HG02981 (cell line): ENCODE results near the gene CANT1.

Experiments used
- ATAC-seq: cut with Tn5 transposase; IDR thresholded peaks from one replicate; pipeline ENCODE4 v1.9.1; 2021; ENCODE audit warnings: mild to moderate bottlenecking, moderate library complexity; ENCODE audit not compliant: unreplicated experiment

Gene CANT1

DNA sequence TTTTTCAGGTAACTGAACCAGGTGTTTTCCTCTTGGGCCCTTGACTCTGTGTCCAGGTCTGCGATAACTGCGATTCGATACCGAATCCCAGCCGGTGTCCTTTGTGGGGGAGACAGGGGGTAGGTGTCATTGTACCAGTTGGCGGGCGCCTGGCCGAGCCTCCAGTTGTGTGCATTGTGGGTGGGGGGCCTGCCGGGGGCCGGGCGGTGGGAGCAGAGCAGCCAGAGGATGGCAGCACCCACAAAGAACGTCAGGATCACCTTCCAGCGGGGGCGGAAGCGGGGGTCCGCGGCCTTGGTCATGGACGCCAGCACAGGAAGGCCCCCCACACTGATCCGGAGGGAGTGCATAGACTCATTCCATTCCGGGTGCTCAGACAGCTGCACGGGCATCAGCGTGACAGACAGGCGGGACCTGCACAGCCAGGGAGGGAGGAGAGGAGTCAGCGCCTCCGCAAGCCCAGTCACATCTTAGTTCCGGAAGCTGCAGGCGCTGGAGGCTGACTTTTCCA lies 12.3 kb downstream of the CANT1 start:
- ATAC-seq, result no peak

DNA sequence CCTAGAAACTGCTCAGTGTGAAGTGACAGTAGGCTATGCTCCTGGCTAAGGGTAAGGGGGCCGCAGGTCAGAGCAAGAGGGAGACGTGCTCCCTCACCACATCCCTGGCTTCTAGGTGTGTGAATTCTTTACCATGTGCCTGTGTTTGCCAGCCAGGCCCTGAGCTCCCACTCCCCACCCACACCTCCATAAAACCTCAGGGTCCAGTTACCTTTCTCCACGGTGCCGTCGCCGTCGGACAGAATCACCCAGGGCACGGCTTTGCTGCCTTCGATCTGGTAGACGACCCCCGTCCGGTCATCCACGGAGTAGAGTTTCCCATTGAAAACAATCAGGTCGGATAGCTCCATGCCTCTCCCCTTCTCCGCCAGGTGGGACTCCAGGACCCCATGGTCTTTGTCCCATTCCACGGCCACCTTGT lies 12.8 kb downstream of the CANT1 start:
- ATAC-seq, result no peak

DNA sequence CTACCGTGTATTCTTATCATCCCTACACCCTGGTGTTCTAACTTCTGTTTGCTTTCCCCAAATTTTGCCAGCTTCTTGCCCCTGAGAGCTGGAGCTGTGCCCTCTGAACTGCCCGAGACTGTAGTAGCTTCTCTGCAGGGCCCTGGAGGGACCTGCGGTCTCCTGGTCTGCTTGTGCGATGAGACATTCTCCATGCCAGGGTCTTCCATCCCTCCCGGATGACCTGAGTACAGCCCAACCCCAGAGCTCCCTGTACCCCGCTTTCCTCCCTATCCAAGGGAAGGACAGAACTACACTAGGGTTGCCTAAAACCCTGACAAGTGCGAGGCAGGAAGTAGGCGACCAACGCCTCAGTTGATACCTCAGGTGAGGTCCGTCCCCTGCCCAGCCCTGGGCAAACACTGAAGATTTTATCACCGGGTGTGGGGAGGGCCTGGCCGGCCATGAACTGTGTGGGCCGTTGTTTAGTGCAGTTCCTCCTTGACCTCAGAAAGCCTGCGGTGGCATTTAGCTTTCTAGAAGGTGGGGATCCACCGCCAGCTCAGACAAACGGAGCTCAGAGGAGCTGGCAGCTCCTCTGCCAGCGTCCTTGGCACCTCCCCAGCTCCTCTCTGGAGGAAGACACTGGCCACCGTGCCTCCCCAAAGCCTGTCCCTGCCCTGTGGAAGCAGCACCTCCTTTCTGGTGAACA lies 13.7 kb downstream of the CANT1 start:
- no peak for ATAC-seq

DNA sequence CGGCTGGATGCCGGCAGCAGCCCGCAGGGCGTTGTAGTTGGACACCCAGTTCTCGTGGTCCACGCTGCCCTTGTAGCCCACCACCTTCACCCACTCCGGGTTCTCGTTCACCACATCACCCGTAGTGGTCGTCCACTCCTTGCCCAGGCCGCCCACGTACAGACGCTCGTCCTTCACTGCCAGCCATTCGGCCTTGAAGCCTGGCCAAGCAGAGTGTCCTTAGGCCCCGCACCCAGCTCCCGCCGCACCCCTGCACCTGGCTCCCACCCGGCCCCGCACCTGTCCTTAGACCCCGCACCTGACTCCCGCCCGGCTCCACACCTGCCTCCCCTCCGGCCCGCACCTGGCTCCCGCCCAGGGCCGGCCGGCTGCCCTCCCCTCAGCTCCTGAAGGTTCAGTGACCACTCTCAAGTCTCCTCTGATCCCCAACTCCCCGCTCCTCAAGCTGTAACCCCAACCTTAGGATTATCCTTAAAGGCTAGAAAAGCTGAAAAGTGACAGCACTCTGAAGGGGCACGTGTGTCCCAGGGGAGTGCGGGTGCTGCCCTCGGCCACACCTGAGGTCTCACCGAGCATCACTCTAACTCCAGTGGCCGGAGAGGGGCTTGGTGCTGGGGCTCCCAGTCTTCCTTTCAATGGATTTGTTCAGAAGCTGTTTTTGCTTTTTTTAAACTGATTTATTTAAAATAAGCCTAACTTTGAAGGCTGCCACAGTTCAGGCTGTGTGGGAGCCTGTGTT lies 14.4 kb downstream of the CANT1 start:
- ATAC-seq, result no peak

DNA sequence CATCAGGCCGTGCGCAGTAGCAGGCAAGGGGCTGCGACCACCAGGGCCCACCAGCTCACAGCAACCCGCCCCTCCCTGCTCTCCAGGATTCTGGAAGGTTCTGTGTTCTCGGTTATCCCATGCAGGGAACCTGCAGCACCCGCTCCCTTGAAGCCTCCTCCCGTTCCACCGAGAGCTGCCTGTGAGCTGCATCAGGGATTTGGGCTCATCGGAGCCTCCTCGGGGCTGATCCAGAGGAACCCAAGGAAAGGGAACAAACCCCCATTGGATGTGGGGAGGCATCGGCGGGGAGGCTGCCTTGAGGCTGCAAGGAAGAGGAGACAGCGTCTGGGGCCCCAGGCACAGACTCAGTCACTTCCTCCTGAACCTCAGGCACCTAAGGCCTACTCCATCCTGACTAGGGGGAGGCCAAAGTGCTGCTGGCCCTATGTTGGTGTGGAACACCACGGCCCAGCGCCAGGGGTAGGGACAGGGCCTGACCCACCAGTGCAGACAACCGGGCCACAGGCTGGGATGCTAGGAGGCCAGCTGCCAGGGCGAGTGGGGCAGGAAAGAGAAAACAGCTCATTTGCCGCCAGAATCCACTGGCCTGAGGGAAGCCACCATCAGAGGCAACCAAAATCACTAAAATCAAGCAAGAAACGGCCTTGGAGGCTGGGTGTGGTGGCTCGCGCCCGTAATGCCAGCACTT lies 15.4 kb downstream of the CANT1 start:
- no peak for ATAC-seq

DNA sequence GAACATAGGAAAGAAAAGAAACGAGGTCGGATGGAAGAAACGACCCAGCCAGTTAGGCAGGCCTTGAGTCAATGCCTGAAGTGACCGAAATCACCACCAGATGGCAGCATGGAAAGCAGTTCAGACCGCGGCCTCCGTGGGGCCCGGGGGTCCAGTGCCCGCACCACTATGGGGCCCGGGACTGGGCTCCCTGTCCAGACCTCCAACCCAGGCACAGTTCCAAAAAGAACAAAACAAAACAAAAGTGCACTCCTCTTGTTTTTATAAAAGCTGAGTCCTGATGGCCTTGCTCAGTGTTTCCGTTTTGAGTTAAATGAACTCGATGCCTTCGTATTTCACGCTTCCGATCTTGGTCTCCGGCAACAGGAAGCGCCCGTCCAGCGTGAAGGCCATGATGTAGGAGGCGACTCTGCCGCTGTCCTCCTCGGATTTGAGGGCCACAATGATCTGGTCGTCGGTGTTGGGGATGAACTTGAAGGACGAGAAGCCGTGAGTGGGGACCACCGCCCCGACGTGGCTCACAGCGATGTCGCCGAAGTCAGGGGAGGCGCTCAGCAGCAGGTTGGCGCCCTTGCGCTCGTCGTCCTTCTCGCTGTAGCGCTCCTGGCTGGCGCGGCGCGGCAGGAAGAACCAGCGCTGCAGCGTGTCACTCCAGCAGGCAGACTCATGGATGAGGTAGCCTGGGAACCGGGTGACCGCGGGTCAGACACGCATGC lies 16.2 kb downstream of the CANT1 start:
- ATAC-seq, result no peak

DNA sequence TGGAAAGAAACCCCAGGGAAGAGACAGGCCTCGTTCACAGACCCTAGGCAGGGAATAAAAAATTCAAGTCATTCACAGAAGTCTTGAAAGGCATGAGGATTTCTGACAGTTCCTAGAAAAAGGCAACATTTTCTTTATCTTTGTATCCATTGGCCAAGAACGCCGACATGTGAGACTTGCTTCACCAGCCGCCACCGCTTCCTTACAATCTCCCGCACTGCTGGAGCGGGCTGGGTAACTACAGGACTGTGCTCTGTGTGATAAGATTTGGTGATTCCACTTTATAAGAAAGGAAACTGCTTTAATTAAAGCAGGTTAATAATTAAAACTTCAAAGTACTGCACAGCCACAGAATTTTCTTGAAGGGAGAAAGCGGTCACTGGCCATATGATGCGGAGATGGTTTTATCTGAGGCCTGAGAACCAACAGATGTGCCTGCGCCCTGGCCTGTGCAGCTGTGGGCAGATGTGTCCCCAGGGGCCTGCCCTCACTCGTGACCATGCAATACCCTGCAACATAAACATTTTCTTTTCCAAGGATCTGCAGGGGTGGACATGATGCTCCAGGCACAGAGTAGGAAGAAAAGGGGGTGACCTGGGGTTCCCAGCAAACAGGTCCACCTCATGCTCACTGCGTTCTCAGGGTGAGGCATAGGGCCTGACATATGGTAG lies 16.9 kb downstream of the CANT1 start:
- no peak for ATAC-seq

DNA sequence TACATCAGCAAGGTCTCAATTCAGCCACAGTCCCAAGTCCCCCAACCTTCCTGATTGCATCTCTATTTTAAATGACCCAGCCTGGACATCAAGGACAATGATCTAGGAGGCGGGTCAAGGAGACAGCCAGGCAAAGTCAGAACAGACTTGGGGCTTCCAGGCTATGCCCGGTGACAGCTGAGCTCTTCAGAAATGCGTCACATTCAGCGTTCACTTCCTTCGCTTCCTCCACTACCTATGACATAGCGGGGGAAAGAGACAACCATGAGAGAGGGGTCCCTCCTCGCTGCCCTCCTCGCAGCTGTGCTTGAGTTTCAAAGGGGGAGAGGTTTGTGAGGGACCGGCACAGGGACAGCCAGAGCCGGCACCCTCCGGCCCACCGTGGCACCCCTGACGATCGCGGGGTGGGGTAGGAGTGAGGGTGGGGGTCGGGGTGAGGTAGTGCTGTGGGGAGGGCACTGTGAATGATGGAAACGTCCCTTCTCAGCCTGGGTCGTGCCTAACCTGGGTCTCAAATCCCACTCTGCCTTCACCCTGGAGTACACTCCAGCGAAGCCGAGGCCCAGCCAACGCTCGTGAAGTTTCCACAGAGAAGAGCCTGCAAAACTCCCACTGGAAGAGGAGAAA lies 17.5 kb downstream of the CANT1 start:
- ATAC-seq, result no peak

DNA sequence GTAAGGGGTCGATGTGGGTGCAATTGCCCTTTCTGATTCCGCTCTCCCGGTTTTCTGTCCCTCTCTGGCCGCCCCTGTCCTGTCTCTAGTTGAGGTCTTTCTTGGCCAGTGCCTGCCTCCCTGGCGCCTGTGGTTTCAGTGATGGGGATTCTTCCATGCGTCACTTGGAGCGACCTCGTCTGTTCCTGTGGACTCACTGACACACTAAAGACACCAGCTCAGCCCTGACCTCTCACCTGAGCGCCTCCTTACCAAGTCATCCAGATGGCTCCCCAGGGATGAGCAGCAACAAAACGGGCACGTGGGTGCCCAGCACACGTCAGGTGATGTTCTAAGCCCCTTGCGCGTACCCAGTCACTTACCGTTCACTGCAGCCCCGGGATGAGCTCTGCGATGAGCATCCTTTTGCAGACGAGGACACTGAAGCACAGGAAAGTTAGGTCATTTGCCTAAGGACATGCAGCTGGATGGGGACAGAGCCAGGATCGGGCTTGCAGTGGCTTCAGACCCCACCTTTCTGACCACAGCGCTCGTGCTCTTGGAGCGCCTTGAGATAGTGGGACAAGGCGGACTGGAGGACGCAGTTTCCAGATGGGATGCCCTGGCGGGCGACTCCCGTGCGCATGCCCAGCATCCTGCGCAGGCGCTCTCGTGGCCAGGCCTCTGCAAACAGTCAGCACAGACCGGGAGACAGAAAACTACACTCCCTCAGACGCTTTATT lies 18.4 kb downstream of the CANT1 start:
- no peak for ATAC-seq

DNA sequence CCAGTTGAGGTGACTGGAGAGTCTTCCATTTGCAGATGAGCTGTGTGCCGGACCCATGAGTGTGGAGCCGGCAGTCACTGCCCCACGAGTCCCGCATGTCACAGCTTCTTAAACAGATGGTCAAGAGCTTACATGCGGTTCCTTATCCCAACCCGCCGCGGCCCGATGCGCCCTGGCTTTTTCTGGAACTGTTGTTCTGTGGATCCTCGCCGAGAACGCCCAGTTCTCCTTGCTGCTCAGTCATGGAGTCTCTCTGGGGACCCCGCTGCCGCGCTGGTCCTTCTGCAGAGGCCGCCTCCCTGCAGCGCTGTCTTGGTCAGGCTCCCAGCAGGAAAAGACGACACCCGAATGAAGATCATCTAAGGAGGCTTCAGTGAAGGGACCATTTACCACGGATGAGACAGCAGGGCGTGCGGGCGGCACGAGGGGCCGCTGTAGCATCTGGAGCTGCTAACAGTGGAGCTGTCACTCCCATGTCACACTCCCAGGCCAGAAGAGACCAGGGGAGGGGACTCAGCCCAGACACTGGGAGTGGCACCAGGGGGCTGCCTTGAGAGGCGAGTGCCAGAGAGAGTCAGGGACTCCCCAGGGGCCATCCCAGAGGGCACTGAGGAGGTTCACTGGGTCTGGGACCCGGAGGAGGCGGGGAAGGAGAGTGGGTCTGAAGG lies 19.1 kb downstream of the CANT1 start:
- no peak for ATAC-seq

DNA sequence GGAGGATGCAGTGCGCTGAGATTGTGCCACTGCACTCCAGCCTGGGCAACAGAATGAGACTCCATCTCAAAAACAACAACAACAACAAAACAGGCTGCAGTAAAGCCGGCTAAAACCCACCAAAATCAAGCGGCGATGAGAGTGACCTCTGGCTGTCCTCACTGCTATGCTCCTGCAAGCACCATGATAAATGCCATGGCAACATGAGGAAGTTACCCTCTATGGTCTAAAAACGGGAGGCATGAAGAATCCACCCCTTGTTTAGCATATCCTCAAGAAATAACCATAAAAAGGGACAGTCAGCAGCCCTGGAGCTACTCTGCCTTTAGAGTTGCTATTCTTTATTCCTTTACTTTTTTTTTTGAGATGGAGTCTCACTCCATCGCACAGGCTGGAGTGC lies 21.4 kb downstream of the CANT1 start:
- no peak for ATAC-seq

DNA sequence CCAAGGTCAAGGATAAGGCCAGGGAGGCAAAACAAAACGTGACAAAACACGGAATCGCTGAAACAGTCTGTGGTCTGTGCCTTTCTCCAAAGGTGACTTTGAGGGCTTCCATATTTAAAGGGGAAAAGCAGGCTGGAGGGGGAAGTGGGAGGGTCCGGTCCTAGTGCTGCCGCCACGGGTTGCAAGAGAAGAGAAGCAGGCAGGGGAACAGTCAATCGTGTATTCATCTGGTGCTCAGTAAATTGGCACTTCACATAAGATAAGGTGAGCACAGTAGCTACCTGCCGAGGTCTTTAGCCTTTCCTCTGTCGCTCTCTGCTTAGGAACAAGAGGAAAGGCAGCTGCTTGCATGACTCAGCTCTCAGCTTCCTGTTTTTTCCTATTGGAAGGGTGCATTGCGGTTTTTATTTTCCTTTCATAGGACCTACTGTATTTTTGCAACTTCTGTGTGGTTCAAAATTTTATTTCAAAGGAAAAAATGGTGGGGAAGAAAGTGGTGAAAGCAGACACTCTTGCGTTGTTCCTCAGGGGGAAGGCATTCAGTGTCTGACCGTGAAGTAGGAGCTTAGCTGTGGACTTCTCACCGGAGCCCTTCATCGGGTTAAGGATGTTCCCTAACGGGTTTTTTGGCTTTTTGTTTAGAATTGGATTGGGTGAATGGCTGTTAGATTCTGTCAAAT lies 22.8 kb downstream of the CANT1 start:
- ATAC-seq, result no peak

DNA sequence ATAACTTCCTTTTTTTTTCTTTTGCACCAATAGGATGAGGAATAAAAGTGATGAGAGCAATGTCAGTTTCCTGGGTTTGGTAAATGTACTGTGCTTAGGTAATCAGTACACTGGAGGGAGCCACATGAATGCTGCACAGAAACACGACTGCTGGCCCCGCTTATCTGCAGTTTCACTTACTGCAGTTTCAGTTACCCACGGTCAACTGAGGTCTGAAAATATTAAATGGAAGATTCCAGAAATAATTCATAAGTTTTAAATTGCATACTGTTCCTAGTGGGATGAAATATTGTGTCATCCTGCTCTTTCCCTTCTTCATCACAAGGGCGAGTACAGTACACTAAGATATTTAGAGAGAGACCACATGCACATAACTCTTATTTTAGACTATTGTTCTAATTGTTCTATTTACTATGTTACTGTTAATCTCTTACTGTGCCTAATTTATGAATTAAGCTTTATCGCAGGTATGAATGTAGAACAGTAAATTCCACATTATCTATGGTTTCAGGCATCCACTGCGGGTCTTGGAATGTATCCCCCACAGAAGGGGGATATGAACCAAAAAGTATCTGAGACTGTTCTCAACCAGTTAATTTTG lies 23.4 kb downstream of the CANT1 start:
- ATAC-seq, result no peak

DNA sequence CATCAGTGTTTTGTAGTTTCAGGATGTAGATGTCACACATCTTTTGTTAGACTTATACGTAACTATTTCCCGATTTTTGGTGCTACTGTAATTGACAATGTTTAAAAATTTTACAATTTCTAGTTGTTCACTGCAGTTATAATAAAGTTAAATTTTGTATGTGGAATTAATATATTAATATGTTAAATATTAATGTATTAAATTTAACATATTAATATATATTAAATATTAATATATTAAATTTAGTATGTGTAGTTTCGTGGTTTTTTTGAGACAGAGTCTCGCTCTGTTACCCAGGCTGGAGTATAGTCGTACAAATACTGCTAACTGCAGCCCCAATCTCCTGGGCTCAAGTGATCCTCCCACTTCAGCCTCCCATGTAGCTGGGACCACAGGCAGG lies 24.2 kb downstream of the CANT1 start:
- no peak for ATAC-seq

DNA sequence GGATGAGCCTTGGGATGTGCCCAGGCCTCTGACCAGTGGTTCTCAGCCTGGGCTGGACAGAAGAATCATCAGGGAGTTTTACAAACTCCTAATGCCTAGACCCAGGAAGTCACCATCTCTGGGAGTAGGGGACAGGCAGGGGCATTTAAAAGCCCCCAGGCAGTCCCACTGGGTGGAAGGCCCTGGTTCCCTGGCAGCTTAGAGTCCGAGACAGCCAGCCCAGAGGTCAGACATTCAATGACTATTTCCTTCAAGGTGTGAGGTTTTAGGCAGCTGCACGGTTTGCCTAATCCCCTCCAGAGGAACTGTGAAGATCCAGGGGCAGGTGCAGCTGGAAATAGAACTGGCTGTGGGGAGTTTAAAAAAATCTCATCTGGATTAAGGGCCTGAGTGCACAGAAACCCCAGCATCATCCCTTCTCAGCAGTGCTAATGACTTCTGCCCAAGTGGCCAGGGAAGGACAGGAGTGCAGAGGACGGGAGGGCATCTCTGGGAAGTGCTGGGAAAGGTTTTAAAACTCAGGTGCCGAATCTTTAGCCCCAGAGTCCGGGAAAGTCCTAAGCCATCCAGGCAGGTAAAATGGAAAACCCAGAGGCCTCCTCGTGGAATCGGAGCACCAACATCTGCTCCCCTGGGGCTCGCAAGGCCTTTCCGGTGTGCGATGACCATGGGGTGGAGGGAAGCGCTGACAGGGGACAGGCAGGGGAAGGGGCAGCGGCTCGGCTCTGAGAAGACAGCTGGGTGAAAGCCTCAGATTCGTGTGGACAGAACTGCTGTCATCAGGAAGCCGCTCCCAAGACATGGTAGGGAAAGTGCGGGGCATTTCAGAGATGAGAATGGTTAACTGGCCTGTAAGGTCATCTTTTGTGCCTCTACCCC lies 28.3 kb downstream of the CANT1 start:
- ATAC-seq, result no peak

DNA sequence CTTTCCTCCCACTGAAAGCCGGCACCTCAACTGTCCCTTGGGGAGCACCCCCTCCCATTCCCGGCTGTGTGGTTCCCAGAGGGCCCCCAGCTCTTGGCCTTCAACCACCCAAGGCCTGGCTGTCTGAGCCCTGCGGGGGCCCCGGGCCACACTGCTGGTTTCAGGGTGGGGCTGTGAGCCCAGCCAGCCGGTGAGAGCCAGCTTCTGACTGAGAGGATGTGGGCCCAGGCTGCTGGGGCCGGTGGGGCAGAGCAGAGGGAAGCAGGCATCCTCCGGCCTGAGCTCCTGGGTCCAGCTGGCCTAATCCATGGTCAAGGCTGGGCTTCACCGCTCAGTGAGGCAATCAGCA lies 29.0 kb downstream of the CANT1 start:
- no peak for ATAC-seq
